HUES48 (cell line): ENCODE measurements around the gene CABP5.

Experiments
- H3K27ac ChIP-seq: one replicate; pipeline ENCODE4 v1.7.0; 2013; ENCODE audit warnings: low read depth, low read length, inconsistent platforms
- H3K27me3 ChIP-seq: 2 replicates; pipeline ENCODE4 v1.6.1; 2013; ENCODE audit warnings: mild to moderate bottlenecking, low read length; ENCODE audit not compliant: control insufficient read depth, insufficient read depth
- H3K36me3 ChIP-seq: 2 replicates; pipeline ENCODE4 v1.6.1; 2013; ENCODE audit warnings: low read length; ENCODE audit not compliant: control insufficient read depth, insufficient read depth
- H3K4me1 ChIP-seq: 2 replicates; pipeline ENCODE4 v1.6.1; 2013; ENCODE audit warnings: mild to moderate bottlenecking, low read length; ENCODE audit not compliant: control insufficient read depth, insufficient read depth
- H3K4me3 ChIP-seq: 2 replicates; pipeline ENCODE4 v1.5.1; 2013; ENCODE audit warnings: mild to moderate bottlenecking, low read depth, low read length
- H3K9ac ChIP-seq: 2 replicates; pipeline ENCODE4 v1.6.1; 2013; ENCODE audit warnings: mild to moderate bottlenecking, low read depth, low read length, moderate library complexity
- H3K9me3 ChIP-seq: 2 replicates; pipeline ENCODE4 v1.6.1; 2013; ENCODE audit warnings: low read length; ENCODE audit not compliant: control insufficient read depth, insufficient read depth

Gene CABP5

GRCh38 chr19:48030073-48030472, 13.8 kb downstream of the CABP5 start:
- H3K27me3 ChIP-seq, result no peaks in the 10 kb centered on the region
- no peaks in the 10 kb centered on the region for H3K4me1 ChIP-seq
- H3K9ac ChIP-seq, result no peak overlapping the region
- no peak overlapping the region for H3K4me3 ChIP-seq
- H3K27ac ChIP-seq, result no peak overlapping the region
- peaks cover 16% of the 10 kb centered on the region for H3K9me3 ChIP-seq
- H3K36me3 ChIP-seq, result no peaks in the 10 kb centered on the region

DNA sequence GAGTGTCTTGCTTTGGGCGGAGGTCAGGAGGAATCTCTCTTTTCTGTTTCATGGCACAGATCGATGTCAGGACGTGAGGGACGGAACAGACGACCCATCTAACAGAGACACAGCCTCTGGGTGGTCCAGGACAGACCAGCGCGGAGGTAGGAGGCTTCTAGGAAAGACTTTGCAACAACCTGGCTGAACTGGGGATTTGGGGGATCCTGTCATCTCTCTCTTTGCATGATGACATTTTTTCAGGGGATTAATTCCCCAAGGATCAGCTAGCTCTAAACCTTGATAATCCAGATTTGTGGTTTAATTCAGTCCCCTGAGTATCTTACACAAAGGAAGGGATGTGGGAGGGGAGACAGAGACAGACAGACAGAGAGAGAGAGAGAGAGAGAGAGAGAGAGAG, 14.4 kb downstream of the CABP5 start:
- no peaks in the 10 kb centered on the region for H3K27me3 ChIP-seq
- H3K36me3 ChIP-seq, result no peaks in the 10 kb centered on the region
- no peak overlapping the region for H3K4me3 ChIP-seq
- no peak overlapping the region for H3K27ac ChIP-seq
- H3K9ac ChIP-seq, result no peak overlapping the region
- H3K9me3 ChIP-seq, result peaks cover 16% of the 10 kb centered on the region
- H3K4me1 ChIP-seq, result no peaks in the 10 kb centered on the region

DNA sequence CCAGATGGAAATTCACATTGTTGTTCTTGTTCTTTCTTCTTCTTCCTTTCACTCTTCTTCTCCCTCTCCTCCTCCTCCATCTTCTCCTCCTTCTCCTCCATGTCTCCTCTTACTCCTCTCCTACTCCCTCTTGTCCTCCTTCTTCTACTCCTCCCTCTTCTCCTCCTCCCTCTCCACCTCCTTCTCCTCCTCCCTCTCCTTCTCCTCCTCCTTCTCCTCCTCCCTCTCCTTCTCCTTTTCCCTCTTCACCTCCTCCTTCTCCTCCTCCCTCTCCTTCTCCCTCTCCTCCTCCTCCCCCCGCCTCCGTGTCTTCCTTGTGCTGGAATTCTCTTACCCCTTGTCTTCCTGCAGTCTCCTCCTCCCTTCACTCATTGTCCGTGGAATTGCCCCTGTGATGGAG, 18.4 kb downstream of the CABP5 start:
- no peaks in the 10 kb centered on the region for H3K4me1 ChIP-seq
- H3K27ac ChIP-seq, result no peak overlapping the region
- peaks cover 15% of the 10 kb centered on the region for H3K9me3 ChIP-seq
- no peaks in the 10 kb centered on the region for H3K36me3 ChIP-seq
- no peaks in the 10 kb centered on the region for H3K27me3 ChIP-seq
- no peak overlapping the region for H3K9ac ChIP-seq
- H3K4me3 ChIP-seq, result no peak overlapping the region

GRCh38 chr19:48023518-48023917, 20.4 kb downstream of the CABP5 start:
- H3K4me3 ChIP-seq, result no peak overlapping the region
- no peak overlapping the region for H3K27ac ChIP-seq
- H3K27me3 ChIP-seq, result no peaks in the 10 kb centered on the region
- no peak overlapping the region for H3K9ac ChIP-seq
- no peaks in the 10 kb centered on the region for H3K36me3 ChIP-seq
- H3K4me1 ChIP-seq, result no peaks in the 10 kb centered on the region
- peaks cover 18% of the 10 kb centered on the region for H3K9me3 ChIP-seq

DNA sequence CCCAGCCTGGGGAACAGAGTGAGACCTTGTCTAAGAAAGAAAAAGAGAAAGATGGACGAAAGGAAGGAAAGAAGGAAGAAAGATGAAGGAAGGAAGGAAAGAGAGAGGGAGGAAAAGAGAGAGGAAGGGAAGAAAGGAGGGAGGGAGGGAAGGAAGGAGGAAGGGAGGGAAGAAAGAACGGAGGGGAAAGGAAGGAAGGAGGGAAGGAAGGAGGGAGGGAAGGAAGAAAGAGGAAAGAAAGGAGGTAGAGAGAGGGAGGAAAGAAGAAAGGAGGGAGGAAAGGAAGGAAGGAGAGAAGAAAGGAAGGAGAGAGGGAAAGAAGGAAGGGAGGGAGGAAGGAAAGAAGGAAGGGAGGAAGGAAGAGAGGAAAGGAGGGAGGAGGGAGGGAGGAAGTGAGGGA, 20.9 kb downstream of the CABP5 start:
- Histone ChIP-seq H3K9ac (no peak overlapping the region), H3K4me1 (no peaks in the 10 kb centered on the region), H3K4me3 (no peak overlapping the region), H3K27me3 (no peaks in the 10 kb centered on the region), H3K9me3 (peaks cover 17% of the 10 kb centered on the region), H3K36me3 (no peaks in the 10 kb centered on the region), H3K27ac (no peak overlapping the region)

DNA sequence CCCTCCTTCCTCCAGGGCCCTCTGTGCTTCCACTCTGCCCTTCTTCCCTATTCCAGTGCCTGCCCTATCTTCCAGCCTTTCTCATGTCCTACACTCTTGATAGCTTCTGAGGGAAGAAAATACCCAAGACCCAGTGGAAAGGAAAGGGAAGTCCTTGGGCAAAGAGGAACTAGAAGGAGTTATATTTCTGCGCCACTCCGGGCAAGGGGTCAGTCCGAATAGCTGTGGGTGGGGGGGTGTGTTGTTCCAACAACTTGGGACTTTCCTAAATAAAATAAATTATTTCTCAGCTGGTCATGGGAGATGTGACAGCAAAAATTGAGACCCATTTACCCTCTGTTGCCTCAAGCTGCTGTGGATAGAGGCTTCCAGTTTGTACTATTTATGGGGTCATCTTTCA, 23.2 kb downstream of the CABP5 start:
- Histone ChIP-seq H3K4me3 (no peak overlapping the region), H3K27me3 (no peaks in the 10 kb centered on the region), H3K9me3 (peaks cover 19% of the 10 kb centered on the region), H3K9ac (no peak overlapping the region), H3K4me1 (no peaks in the 10 kb centered on the region), H3K27ac (no peak overlapping the region), H3K36me3 (no peaks in the 10 kb centered on the region)

DNA sequence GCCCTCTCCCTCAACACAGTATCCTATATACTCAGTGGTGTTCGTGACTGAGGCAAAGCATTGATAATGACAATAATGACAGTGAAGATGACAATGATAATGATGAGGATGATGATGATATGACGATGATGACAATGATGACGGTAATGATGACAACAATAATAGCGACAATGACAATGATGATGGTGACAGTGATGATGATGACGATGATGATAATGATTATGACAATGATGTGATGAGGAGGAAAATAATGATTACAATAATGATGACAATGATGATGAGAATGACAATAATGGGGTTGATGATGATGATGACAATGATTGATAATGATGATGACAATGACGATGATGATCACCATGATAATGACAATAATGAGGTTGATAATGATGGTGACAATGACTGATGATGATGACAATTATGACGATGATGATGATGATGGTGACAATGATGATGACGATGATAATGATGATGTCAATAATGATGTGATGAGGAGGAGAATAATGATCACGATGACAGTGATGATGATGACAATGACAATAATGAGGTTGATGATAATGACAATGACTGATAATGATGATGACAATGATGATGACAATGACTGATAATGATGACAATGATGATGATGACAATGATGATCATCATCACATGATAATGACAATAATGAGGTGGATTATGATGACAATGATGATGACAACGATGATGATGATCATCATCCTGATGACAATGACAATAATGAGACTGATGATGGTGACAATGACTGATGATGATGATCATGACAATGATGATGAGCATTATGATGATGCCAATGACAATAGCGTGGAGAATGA, 32.7 kb downstream of the CABP5 start:
- Histone ChIP-seq H3K9ac (no peak overlapping the region), H3K36me3 (no peaks in the 10 kb centered on the region), H3K9me3 (peaks cover 46% of the 10 kb centered on the region), H3K27me3 (no peaks in the 10 kb centered on the region), H3K4me1 (no peaks in the 10 kb centered on the region), H3K4me3 (no peak overlapping the region), H3K27ac (no peak overlapping the region)

DNA sequence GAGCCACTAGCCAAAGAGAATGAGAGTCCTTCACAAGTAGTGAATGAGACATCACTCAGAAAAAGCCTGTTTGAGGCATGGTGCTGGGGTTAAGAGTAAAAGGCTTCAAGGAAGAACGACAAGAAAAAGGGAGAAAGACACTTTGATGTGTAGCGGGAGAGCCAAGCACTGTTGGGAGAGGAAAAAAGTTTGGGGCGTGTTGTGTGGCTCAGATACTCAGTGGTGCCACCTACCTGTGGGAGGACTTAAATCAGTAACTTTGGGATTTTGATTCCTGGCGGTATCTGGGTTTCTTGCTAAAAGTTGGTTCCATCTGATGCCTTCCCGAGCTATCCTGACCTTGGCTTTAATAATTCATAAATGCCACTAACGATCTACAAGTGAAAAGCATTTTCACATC, 37.1 kb downstream of the CABP5 start:
- no peak overlapping the region for H3K9ac ChIP-seq
- no peak overlapping the region for H3K4me3 ChIP-seq
- peaks cover 53% of the 10 kb centered on the region for H3K9me3 ChIP-seq

GRCh38 chr19:48004236-48004635, 39.6 kb downstream of the CABP5 start:
- Histone ChIP-seq H3K4me3 (no peak overlapping the region), H3K9me3 (peaks cover 39% of the 10 kb centered on the region), H3K36me3 (no peaks in the 10 kb centered on the region), H3K27ac (no peak overlapping the region), H3K27me3 (no peaks in the 10 kb centered on the region), H3K4me1 (no peaks in the 10 kb centered on the region), H3K9ac (no peak overlapping the region)

More for the DNA sequence above, 37.1 kb downstream of the CABP5 start:
- H3K4me1 ChIP-seq, result no peaks in the 10 kb centered on the region
- no peak overlapping the region for H3K27ac ChIP-seq
- H3K36me3 ChIP-seq, result no peaks in the 10 kb centered on the region
- H3K27me3 ChIP-seq, result no peaks in the 10 kb centered on the region

DNA sequence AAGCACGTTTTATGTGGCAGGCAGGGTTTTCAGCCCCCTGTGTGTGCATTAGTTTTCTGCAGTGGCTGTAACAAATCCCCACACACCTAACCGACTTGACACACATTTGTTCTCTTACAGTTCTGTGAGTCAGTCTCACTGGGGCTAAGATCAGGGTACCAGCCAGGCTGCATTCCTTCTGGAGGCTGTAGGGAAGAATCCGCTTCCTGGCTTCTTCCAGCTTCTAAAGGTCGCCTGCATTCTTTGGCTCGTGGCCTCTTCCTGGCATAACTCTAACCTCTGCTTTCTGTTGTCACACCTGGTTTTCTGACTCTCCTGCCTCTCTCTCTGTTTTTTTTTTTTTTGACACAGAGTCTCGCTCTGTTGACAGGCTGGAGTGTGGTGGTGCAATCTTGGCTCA, 43.0 kb downstream of the CABP5 start:
- no peaks in the 10 kb centered on the region for H3K4me1 ChIP-seq
- no peak overlapping the region for H3K9ac ChIP-seq
- H3K9me3 ChIP-seq, result peaks cover 36% of the 10 kb centered on the region
- H3K27ac ChIP-seq, result no peak overlapping the region
- no peak overlapping the region for H3K4me3 ChIP-seq
- H3K27me3 ChIP-seq, result no peaks in the 10 kb centered on the region
- H3K36me3 ChIP-seq, result no peaks in the 10 kb centered on the region

DNA sequence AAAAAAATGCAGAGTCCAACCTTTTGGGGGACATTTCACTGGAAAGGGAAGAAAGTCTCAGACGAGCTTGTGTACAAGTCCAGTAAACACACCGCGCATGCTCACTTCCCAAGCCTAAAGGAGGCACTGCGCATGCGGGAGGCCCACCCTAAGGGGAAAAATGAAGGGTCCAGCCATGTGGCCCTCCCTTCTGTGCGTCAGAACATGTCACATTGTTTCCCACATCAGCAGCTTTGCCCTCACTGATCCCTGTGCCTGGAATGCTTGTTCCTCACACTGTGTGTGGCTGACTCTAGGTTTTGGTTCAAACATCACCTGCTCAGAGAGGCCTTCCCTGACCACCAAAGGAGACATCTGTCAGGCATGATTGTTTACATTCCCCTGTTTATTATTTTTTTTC, 45.1 kb downstream of the CABP5 start:
- H3K36me3 ChIP-seq, result no peaks in the 10 kb centered on the region
- no peak overlapping the region for H3K9ac ChIP-seq
- peaks cover 39% of the 10 kb centered on the region for H3K9me3 ChIP-seq
- H3K4me3 ChIP-seq, result no peak overlapping the region
- no peaks in the 10 kb centered on the region for H3K27me3 ChIP-seq
- H3K4me1 ChIP-seq, result no peaks in the 10 kb centered on the region
- H3K27ac ChIP-seq, result no peak overlapping the region
